Activated T-cell treated with anti-CD3 and anti-CD28 coated beads, Interleukin-2, amount 50 U/mL, for 24 hours (primary cell): ENCODE measurements around the gene CTBP1.

Experiments
- DNase-seq: peaks from one replicate; pipeline ENCODE4 v3.0.0-alpha.2; 2020
- H3K27ac Mint-ChIP-seq: 2 replicates; pipeline ENCODE4 v1.8.0; 2020; ENCODE audit warnings: mild to moderate bottlenecking, mixed read lengths
- H3K27me3 Mint-ChIP-seq: 2 replicates; pipeline ENCODE4 v1.8.0; 2020; ENCODE audit warnings: mixed read lengths
- H3K36me3 Mint-ChIP-seq: 2 replicates; pipeline ENCODE4 v1.8.0; 2020; ENCODE audit warnings: low read depth, mixed read lengths
- H3K4me1 Mint-ChIP-seq: 2 replicates; pipeline ENCODE4 v1.8.0; 2020; ENCODE audit warnings: low read depth, mixed read lengths
- H3K4me3 Mint-ChIP-seq: 2 replicates; pipeline ENCODE4 v1.8.0; 2020; ENCODE audit warnings: mild to moderate bottlenecking, moderate library complexity, mixed read lengths
- H3K9me3 Mint-ChIP-seq: 2 replicates; pipeline ENCODE4 v1.8.0; 2020; ENCODE audit warnings: mixed read lengths

Gene CTBP1

DNA sequence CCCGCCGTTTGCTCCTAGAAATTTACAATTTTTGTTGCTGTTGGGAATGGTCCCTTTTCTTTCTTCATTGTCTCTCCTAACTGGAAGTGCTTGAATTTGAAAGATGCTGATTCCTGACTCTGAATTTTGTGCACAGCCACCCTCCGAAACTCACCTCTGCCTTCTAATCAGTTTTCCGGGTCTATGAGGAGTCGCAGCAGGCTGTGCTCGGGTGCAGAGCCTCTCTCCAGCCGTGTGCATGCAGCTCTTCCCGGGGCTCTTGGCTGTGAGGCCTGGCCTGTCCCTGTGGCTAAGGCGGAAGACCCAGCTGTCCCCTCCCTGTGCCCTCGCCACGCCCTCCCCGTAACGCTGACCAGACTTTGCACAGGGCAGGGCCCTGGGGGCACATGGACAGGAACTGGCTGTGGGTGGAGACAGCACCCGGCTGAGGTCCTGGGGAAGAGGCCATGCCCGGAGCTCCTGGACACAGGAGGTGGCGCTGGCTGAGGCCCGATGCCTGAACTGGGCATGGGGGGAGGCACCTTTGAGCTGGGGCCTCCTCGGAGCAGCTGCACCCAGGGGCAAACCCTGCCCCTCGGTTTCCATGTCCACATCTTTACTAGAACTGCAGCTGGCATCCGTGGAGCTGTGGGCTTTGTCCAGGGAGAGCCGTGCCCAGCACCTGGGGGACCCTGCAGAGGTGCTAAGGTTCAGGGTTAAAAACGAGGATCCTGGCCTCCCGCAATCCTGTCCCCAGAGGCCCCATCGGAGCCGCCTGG is 43.9 kb downstream of the CTBP1 start:
- Mint-ChIP-seq H3K36me3 (peaks cover 13% of the 10 kb centered on the region), H3K27me3 (no peaks in the 10 kb centered on the region), H3K4me3 (no peak overlapping the region), H3K27ac (no peak overlapping the region), H3K4me1 (peaks cover 48% of the 10 kb centered on the region), H3K9me3 (no peaks in the 10 kb centered on the region)
- DNase-seq: peak; percentile 11

DNA sequence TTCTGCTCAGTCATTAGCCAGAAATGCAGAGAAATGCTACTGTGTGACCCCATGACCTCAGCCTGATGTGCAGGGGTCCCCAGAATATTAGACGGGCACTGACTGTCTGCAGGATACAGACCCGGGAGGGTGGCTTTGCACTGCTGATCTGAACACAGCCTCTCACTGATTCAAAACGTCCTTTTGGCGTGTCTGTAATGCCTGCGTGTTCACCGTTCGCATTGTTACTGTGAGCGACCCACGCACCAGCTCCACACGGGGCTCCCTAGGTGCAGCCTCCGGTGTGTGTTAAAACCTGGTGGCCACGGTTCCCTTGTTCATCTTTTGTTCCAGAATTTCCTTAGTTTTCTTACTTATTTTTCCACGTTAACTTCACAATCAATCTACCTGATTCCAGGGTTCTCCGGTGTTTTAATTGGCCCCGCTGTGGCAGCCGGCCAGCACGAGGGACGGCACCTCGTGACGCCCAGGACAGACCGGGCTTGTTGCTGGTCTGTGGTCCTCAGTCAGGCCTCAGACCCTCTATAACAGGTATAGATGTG is 44.6 kb downstream of the CTBP1 start:
- Mint-ChIP-seq H3K27me3 (no peaks in the 10 kb centered on the region), H3K27ac (peak overlapping the region; percentile 66), H3K9me3 (no peaks in the 10 kb centered on the region), H3K4me1 (peaks cover 52% of the 10 kb centered on the region), H3K4me3 (no peak overlapping the region), H3K36me3 (peaks cover 10% of the 10 kb centered on the region)
- DNase-seq: peak; percentile 28

DNA sequence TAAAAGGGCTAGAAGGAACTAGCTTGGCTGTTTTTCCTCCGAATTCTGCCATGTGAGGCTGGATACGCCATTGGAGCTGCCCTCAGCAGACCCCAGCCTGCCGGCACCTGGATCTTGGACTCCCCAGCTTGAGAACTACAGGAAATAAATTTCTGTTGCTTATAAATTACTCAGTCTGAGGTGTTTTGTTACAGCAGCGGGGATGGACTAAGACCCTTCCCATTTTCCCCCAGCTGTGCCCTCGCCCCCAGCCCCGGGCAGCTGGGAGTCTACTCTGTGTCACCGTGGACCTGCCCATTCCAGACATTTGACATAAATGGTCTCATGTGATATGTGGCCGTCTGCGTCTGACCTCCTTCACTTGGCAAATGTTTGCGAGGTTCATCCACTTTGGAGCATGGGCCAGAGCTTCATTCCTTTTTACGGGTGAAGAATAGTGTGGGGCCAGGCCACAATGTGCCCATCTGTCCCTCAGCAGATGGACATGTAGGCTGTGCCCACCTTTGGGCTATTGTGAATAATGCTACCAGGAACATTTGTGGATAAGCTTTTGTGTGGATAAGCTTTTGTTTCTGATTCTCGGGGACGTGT is 45.8 kb downstream of the CTBP1 start:
- Mint-ChIP-seq H3K9me3 (no peaks in the 10 kb centered on the region), H3K36me3 (peaks cover 3% of the 10 kb centered on the region), H3K4me3 (no peak overlapping the region), H3K27ac (peak overlapping the region; percentile 99), H3K27me3 (no peaks in the 10 kb centered on the region), H3K4me1 (peaks cover 51% of the 10 kb centered on the region)
- peak; percentile 30 for DNase-seq

DNA sequence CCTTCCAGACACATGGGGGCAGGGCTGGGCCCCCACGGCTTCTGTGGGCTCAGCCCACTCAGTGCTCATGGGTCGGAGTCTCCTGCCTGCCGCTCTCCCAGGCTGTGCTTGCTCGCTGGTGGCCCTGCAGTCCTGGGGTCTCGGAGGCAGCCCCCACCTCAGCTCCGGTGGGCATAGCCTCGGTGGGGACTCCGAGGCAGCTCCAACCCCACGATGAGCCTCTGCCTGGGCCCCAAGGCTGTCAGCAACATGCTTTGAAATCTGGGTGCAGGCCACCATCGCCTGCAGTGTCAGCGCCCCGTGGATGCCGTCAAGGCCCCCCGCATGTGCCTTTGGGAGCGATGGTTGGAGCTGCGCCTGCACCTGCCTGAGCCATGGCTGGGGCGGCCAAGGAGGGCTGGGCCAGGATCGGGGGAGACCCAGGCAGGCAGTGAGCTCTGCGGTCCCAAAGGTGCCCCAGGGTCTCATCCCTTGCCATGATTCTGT is 46.4 kb downstream of the CTBP1 start:
- no peaks in the 10 kb centered on the region for H3K9me3 Mint-ChIP-seq
- H3K27ac Mint-ChIP-seq: peak overlapping the region; percentile 99
- no peaks in the 10 kb centered on the region for H3K27me3 Mint-ChIP-seq
- H3K4me3 Mint-ChIP-seq: peak overlapping the region; percentile 69
- H3K36me3 Mint-ChIP-seq: peaks cover 6% of the 10 kb centered on the region
- H3K4me1 Mint-ChIP-seq: peaks cover 51% of the 10 kb centered on the region
- DNase-seq: no peak

DNA sequence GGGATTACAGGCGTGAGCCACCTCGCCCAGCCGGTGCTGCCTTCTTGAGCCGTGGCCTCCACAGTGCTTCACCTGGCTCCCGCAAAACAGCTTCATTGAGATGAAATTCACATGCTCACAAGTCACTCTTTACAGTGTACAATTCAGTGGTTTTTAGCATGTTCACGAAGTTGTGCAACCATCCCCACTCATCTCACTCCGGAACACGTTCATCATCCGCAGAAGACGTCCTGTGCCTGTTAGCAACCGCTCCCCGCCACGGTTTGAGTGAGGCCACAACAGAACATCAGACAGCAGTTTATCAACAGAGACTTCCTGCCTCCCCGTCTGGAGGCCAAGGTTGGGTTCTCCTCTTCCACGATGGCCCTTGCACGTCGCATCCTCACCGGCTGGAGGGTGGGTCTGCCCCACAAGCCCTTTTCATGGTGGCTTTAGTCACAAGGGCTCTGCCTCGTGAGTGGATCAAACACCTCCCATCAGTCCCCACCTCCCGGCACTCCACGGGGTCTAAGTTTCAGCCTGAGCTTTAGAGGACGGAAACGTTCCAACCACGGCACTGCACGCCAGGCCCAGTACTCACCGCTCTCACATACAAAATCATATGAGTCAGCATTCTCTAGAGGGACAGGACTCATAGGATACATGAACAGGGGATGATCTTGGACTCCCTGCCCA is 46.9 kb downstream of the CTBP1 start:
- Mint-ChIP-seq H3K27ac (peak overlapping the region; percentile 99), H3K4me1 (peaks cover 51% of the 10 kb centered on the region)
- peak; percentile 82 for DNase-seq

DNA sequence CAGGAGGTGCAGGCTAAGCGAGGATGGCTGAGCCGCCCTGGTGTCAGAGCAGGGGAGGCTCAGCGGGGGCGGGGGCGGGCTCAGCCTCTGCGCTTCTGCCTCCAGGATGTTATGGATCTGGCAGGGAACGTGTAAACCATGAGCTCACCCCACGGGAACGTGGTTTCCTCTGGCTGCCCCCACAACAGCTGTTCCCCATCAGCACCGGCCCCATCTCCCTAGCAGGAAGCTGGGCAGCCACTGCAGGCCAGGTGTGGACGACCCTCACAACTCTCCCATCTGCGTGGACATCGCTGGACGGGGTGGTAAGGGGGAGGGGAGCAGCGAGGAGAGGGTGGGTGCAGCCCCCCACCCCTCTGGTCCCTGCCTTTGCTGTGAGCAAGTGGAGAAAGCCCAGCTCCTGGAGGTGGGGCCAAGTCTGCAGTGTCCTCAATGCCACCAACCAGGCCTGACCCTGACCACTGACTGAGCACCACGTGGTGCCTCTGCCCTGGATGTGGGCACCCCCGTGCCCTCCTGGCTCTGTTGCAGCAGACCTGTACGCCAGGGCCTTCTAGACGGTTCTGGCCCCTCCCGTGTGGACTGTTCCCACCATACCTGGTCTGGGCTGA is 48.4 kb downstream of the CTBP1 start:
- H3K4me1 Mint-ChIP-seq: peaks cover 51% of the 10 kb centered on the region
- peak overlapping the region; percentile 69 for H3K4me3 Mint-ChIP-seq
- no peak for DNase-seq
- H3K36me3 Mint-ChIP-seq: peaks cover 10% of the 10 kb centered on the region
- peak overlapping the region; percentile 99 for H3K27ac Mint-ChIP-seq
- no peaks in the 10 kb centered on the region for H3K27me3 Mint-ChIP-seq
- no peaks in the 10 kb centered on the region for H3K9me3 Mint-ChIP-seq

More for the DNA sequence above, 46.9 kb downstream of the CTBP1 start:
- H3K36me3 Mint-ChIP-seq: peaks cover 10% of the 10 kb centered on the region
- peak overlapping the region; percentile 69 for H3K4me3 Mint-ChIP-seq
- H3K27me3 Mint-ChIP-seq: no peaks in the 10 kb centered on the region
- no peaks in the 10 kb centered on the region for H3K9me3 Mint-ChIP-seq

DNA sequence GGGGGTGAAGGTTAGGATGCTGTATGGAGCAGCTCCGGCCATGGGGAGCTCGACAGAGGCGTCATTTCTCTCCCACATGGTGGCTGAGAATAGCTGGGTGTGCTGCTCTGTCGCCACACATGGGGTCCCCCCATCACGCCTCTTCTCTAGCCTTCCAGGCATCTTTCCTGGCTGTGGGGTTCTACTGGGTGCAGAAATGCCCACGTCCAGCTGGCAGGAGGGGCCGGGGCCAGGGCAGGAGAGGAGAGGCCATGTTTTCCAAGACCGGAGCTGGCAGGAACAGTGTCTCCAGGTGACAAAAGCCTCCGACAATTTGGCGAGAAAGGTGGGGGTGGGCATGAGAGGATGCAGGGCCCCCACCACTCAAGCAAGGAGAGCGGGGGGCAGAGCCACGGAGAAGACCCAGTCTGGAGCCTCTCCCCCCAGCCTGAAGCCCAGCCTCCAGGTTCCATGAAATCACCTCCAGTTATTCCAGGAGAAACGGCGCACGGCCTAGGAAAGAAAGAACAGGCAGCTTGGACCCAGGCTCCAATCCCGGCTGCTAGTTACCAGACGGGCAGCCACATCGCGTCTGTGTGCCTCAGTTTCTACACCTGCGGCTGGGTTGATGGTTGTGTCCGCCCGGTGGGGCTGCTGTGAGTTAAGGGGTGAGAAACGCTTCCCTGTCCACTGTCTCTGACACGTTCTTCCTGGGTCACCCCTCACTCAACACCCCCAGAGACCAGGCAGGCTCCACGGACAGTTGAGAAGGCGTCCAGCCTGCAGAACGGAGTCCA is 49.2 kb downstream of the CTBP1 start:
- no peaks in the 10 kb centered on the region for H3K27me3 Mint-ChIP-seq
- peaks cover 10% of the 10 kb centered on the region for H3K36me3 Mint-ChIP-seq
- no peaks in the 10 kb centered on the region for H3K9me3 Mint-ChIP-seq
- peak; percentile 21 for DNase-seq
- peak overlapping the region; percentile 69 for H3K4me3 Mint-ChIP-seq
- peaks cover 50% of the 10 kb centered on the region for H3K4me1 Mint-ChIP-seq
- H3K27ac Mint-ChIP-seq: peak overlapping the region; percentile 29

DNA sequence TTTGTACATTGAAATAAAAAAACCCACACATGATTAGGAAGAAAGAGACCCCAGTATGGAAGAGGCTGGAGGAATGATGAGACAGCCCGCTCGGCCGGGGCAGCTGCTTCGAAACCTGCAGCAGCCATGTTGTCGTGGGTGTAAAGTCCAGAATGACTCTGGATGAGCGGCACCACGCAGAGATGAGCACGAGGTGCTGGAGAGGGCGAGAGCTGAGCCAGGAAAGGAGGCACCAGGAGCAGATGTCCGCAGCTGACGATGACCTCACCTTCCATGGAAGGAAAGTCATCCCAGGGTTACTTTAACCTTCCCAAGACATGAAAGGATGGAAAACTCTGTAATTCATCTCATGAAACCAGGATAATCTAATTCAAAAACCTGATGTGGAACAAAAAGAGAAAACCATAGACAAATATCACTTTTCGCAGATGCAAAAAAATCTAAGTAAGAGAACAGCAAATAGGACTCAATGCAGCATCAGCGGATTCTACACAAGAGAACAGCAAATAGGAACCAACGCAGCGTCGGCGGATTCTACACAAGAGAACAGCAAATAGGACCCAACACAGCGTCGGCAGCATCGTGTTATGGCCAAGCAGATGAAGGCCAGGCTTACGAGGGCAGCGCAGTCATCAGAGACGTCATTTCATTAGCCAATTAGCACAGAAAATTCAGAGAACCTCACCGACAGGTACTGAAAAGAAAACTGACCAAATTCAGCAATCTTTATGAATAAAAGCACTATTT is 50.7 kb downstream of the CTBP1 start:
- peaks cover 35% of the 10 kb centered on the region for H3K4me1 Mint-ChIP-seq
- H3K27me3 Mint-ChIP-seq: no peaks in the 10 kb centered on the region
- H3K27ac Mint-ChIP-seq: no peak overlapping the region
- no peaks in the 10 kb centered on the region for H3K9me3 Mint-ChIP-seq
- peaks cover 10% of the 10 kb centered on the region for H3K36me3 Mint-ChIP-seq
- no peak overlapping the region for H3K4me3 Mint-ChIP-seq
- no peak for DNase-seq

DNA sequence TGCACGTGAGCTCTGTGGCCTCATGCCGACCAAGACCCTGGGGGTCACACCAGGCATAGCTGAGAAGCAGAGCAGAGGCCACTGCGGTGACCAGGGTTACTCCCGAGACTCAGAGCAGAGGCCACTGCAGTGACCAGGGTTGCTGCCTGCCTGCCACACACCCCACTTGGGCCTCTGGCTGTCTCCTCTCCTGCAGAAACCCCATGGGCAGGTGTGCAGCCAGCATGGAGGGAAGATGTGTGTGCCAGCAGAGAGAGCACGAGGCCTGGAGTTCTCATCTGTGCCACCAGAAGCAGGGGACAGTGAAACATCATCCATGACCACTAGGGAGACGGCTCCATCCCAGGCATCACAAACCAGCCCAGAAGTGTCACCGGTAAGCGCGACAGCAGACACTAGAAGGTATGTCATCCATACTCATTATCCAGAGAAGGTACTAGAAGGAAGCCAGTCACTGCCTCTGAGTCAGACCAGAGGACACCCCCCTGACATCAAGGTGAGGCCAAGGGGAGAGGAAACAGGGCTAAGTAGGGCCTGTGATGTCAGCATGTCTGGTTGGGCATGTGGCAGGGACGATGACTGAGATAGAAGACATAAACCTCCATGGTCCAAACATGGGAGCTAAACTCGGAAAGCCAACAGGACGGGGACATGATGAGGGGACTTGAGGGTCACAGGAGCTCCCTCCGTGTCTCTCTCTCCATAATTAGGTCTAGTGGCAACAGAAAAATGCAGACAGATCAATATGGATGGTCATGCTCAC is 52.3 kb downstream of the CTBP1 start:
- peaks cover 18% of the 10 kb centered on the region for H3K4me1 Mint-ChIP-seq
- peaks cover 10% of the 10 kb centered on the region for H3K36me3 Mint-ChIP-seq
- H3K4me3 Mint-ChIP-seq: no peak overlapping the region
- no peak overlapping the region for H3K27ac Mint-ChIP-seq
- no peaks in the 10 kb centered on the region for H3K9me3 Mint-ChIP-seq
- DNase-seq: no peak
- H3K27me3 Mint-ChIP-seq: no peaks in the 10 kb centered on the region

DNA sequence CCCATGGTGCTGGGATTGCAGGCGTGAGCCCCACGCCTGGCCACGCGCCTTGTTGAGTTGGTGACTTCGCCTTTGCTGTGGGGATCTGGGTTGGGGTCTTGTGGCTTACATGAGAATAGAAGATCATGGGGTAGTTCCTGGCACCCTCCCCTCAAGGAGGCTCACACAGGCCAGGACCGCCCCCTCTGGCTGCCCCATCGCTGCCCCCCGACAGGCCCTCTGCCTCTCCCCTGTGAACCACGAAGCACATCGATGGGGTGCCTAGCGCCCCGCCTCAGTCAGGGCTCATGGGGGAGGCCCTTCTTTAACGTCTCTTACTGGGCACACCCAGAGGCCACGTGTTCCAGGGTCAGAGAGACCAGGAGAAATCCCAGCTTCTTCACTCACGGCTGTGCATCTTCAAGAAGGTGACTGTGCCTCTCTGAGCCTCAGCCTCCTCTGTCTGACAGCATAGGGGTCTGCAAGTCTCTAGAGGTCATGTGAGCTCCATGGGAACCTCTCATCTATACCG is 53.0 kb downstream of the CTBP1 start:
- no peaks in the 10 kb centered on the region for H3K27me3 Mint-ChIP-seq
- H3K4me3 Mint-ChIP-seq: no peak overlapping the region
- H3K27ac Mint-ChIP-seq: no peak overlapping the region
- peaks cover 12% of the 10 kb centered on the region for H3K4me1 Mint-ChIP-seq
- peaks cover 10% of the 10 kb centered on the region for H3K36me3 Mint-ChIP-seq
- DNase-seq: peak; percentile 20
- H3K9me3 Mint-ChIP-seq: no peaks in the 10 kb centered on the region

DNA sequence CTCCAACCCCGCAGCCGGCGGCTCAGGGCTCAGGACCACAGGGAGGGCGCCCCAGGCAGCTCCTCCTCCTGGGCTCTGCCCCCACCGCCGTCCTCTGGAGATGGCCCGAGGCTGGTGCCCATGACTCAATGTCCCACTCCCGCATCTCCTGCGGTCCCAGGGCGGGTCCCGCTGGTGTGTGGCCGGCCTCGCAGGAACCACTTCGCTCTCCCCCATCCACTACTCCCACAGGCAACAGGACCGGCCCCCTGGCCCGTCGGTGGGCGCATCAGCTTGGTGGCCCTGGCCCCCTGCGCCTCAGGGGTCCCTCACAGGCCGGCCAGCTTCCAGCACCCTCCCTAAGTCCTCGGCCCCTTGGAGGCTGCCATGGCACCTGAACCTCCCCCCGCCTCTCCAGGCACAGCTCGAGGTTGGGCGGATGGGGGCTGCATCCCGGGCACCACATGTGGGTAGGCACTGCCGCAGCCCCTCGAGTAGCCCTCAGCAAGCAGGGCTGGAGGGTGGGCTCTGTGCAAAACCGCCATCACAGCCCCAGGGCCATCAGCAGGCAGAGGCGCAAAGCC is 53.7 kb downstream of the CTBP1 start:
- H3K4me1 Mint-ChIP-seq: peaks cover 6% of the 10 kb centered on the region
- no peak for DNase-seq
- H3K36me3 Mint-ChIP-seq: peaks cover 10% of the 10 kb centered on the region
- no peak overlapping the region for H3K4me3 Mint-ChIP-seq
- no peaks in the 10 kb centered on the region for H3K27me3 Mint-ChIP-seq
- H3K9me3 Mint-ChIP-seq: no peaks in the 10 kb centered on the region
- no peak overlapping the region for H3K27ac Mint-ChIP-seq

DNA sequence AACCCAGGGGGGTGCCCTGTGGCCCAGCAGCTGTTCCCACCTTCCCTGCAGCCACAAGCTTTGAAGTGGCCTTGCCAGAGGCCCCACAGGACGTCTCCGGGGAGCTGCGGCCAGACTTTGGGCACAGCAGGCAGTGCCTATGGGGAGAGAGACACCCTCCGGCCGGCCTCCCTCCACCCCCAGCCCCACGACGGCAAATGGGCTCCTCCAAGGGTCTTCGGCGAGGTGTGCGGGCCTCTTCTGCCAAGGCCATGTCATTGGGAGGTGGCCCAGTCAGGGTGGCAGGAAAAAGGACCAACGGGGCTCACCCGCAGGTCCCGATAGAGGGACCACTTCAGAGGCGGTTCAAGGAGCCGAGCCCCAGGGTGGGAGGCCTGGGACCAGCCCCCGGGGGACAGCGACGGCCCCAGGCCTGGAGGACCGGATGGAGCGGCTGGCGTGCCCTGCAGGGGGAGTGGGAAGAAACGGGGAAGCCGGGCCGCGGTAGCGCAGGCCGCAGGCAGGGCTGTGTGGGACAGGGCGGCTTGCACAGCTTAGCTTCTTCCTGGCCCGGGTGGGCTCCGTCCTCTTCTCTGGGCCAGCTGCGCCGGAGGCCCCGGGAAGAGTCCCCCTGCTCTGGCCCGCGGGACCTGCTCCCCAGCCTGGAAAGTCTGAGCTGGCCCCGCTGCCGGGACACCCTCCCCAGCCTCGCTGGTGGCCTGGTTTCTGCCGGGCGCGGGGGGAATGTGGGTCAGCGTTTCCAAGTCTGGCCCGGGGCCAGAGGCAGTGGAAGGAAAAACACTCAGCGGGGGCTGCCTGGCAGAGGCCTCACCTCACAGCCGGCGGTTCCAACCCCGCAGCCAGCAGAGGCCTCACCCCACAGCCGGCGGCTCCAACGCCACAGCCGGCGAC is 54.7 kb downstream of the CTBP1 start:
- H3K9me3 Mint-ChIP-seq: no peaks in the 10 kb centered on the region
- no peak for DNase-seq

More for the DNA sequence above, 54.7 kb downstream of the CTBP1 start:
- Mint-ChIP-seq H3K4me3 (no peak overlapping the region), H3K4me1 (peaks cover 1% of the 10 kb centered on the region), H3K27me3 (no peaks in the 10 kb centered on the region), H3K36me3 (peaks cover 10% of the 10 kb centered on the region), H3K27ac (no peak overlapping the region)
